ENCODE measurements around the gene ARID5A. TPM values are rescaled to one million over a fixed set of nuclear protein-coding genes. Genes with fewer than 3 reads are reported as not detected.
"Not testable (repeated sequence)": the region's sequence is repeated elsewhere in the genome, so short reads cannot be mapped to it uniquely, and the experiment has no call there.

The ARID5A gene
- total RNA-seq, 1 experiment from 2014 or later: 11.9 TPM

- DNase-seq (ENCODE audit: low read depth): peak; percentile 80
These were observed 20.1 kb downstream of the ARID5A start for GRCh38 chr2:96556441-96557330.

- not testable (repeated sequence) for DNase-seq (ENCODE audit: low read depth)
These were observed 20.9 kb downstream of the ARID5A start for GRCh38 chr2:96557421-96557820.

GRCh38 chr2:96558061-96558460 is 21.5 kb downstream of the ARID5A start:
- DNase-seq (ENCODE audit: low read depth): no peak

- DNase-seq (ENCODE audit: low read depth): no peak
These were observed 21.9 kb downstream of the ARID5A start for GRCh38 chr2:96558485-96558884.

- DNase-seq (ENCODE audit: low read depth): no peak
These were observed 27.5 kb downstream of the ARID5A start for GRCh38 chr2:96564026-96564425.

- no peak for DNase-seq (ENCODE audit: low read depth)
These were observed 28.0 kb downstream of the ARID5A start for GRCh38 chr2:96564563-96564962.

GRCh38 chr2:96565111-96565510 is 28.6 kb downstream of the ARID5A start:
- DNase-seq (ENCODE audit: low read depth): no peak

- DNase-seq (ENCODE audit: low read depth): no peak
These were observed 31.5 kb downstream of the ARID5A start for GRCh38 chr2:96568094-96568493.

GRCh38 chr2:96574364-96574763 is 37.8 kb downstream of the ARID5A start:
- no peak for DNase-seq (ENCODE audit: low read depth)

- no peak for DNase-seq (ENCODE audit: low read depth)
These were observed 39.4 kb downstream of the ARID5A start for GRCh38 chr2:96575785-96576456.

GRCh38 chr2:96577501-96577900 is 40.9 kb downstream of the ARID5A start:
- DNase-seq (ENCODE audit: low read depth): no peak

- no peak for DNase-seq (ENCODE audit: low read depth)
These were observed 42.2 kb downstream of the ARID5A start for GRCh38 chr2:96578731-96579130.

GRCh38 chr2:96579422-96579821 is 42.9 kb downstream of the ARID5A start:
- no peak for DNase-seq (ENCODE audit: low read depth)

GRCh38 chr2:96580771-96581170 is 44.2 kb downstream of the ARID5A start:
- DNase-seq (ENCODE audit: low read depth): no peak

GRCh38 chr2:96584017-96584416 is 47.5 kb downstream of the ARID5A start:
- no peak for DNase-seq (ENCODE audit: low read depth)

- DNase-seq (ENCODE audit: low read depth): no peak
These were observed 51.3 kb downstream of the ARID5A start for GRCh38 chr2:96587843-96588242.

- DNase-seq (ENCODE audit: low read depth): no peak
These were observed 54.5 kb downstream of the ARID5A start for GRCh38 chr2:96591054-96591453.

- no peak for DNase-seq (ENCODE audit: low read depth)
These were observed 54.9 kb downstream of the ARID5A start for GRCh38 chr2:96591494-96591893.

- DNase-seq (ENCODE audit: low read depth): no peak
These were observed 57.7 kb downstream of the ARID5A start for GRCh38 chr2:96594282-96594681.

GRCh38 chr2:96594691-96595152 is 58.2 kb downstream of the ARID5A start:
- DNase-seq (ENCODE audit: low read depth): no peak

- no peak for DNase-seq (ENCODE audit: low read depth)
These were observed 60.0 kb downstream of the ARID5A start for GRCh38 chr2:96596596-96596995.

GRCh38 chr2:96599941-96600340 is 63.4 kb downstream of the ARID5A start:
- no peak for DNase-seq (ENCODE audit: low read depth)
